WERI-Rb-1 (cell line): Measurements from ENCODE around the gene STRN.

Experiments used
- DNase-seq: peaks from one replicate; pipeline ENCODE4 v3.0.0-alpha.2; 2020
- H3K27ac ChIP-seq: fragments of 250-450 bp; sonication (Bioruptor Pico); 2 replicates; pipeline ENCODE4 v1.5.1; 2020; ENCODE audit warnings: mild to moderate bottlenecking, moderate library complexity
- H3K27me3 ChIP-seq: fragments of 250-450 bp; sonication (Bioruptor Pico); 2 replicates; pipeline ENCODE4 v1.5.1; 2021; ENCODE audit warnings: mild to moderate bottlenecking, low read depth, moderate library complexity; ENCODE audit not compliant: insufficient read depth, severe bottlenecking
- H3K36me3 ChIP-seq: fragments of 250-450 bp; sonication (Bioruptor Pico); 2 replicates; pipeline ENCODE4 v1.5.1; 2020; ENCODE audit warnings: mild to moderate bottlenecking, moderate library complexity
- H3K4me3 ChIP-seq: 2 replicates; pipeline ENCODE4 v1.5.1; 2011; ENCODE audit warnings: low read depth, mild to moderate bottlenecking, control low read depth, low read length
- H3K9me3 ChIP-seq: fragments of 250-450 bp; sonication (Bioruptor Pico); 2 replicates; pipeline ENCODE4 v1.5.1; 2021; ENCODE audit warnings: mild to moderate bottlenecking, moderate library complexity; ENCODE audit not compliant: severe bottlenecking
- TF ChIP-seq, protein P1 (sequence below): IDR thresholded peaks from 2 replicates; pipeline ENCODE4 v1.5.1; 2011; ENCODE audit warnings: low read depth, mild to moderate bottlenecking, control low read depth, inconsistent platforms, low read length

The STRN gene

DNA sequence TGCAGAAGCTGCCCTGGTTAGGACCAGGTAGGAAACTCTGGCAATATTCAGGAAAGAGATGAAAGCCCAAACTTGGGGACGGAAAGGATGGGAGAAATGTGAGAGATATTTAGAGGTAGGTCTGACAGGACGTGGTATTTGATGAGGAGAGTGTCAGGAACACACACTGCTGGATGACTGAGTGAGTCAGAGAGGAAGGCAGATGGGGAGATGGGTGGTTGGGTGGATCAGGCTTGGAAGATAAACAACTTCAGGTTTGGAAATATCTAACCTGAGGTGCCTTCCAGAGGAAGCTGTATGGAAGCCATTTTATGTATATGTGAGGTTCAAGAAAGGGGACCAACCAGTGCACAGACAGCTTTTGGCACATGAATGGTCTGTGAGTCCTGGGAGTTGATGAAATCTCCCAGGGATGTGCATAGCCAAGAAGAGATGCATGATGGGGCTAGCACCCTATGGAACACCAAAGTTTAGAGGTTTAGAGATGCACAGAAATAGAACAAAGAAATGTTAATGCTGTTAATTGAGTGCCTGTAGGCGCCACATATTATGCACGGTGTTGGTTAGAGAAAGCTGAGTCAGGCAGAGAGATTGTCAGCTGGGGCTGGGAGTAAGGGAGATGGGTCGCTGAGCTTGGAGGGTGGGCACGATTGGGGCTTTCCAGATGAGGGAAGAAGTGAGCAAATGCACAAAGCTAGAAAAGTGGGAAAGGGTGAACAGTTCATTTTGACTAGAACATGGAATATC lies 168.8 kb downstream of the STRN start:
- no peak for DNase-seq
- H3K27me3 ChIP-seq: no peaks in the 10 kb centered on the region
- H3K36me3 ChIP-seq: no peaks in the 10 kb centered on the region
- no peak overlapping the region for H3K4me3 ChIP-seq
- TF ChIP-seq, protein P1, sequence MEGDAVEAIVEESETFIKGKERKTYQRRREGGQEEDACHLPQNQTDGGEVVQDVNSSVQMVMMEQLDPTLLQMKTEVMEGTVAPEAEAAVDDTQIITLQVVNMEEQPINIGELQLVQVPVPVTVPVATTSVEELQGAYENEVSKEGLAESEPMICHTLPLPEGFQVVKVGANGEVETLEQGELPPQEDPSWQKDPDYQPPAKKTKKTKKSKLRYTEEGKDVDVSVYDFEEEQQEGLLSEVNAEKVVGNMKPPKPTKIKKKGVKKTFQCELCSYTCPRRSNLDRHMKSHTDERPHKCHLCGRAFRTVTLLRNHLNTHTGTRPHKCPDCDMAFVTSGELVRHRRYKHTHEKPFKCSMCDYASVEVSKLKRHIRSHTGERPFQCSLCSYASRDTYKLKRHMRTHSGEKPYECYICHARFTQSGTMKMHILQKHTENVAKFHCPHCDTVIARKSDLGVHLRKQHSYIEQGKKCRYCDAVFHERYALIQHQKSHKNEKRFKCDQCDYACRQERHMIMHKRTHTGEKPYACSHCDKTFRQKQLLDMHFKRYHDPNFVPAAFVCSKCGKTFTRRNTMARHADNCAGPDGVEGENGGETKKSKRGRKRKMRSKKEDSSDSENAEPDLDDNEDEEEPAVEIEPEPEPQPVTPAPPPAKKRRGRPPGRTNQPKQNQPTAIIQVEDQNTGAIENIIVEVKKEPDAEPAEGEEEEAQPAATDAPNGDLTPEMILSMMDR: no peak
- H3K9me3 ChIP-seq: no peaks in the 10 kb centered on the region
- H3K27ac ChIP-seq: no peak overlapping the region
